WI38 (cell line): ENCODE data around the gene INKA2.

Experiments used
- H3K4me3 ChIP-seq: 2 replicates; pipeline ENCODE4 v1.5.1; 2011; ENCODE audit warnings: low read depth, mild to moderate bottlenecking, control low read depth, low read length
- CTCF ChIP-seq: IDR thresholded peaks from 2 replicates; pipeline ENCODE4 v1.5.1; 2012; ENCODE audit warnings: low read depth, mild to moderate bottlenecking, control low read depth, low read length

INKA2 gene

GRCh38 chr1:111717450-111717849, 21.7 kb downstream of the INKA2 start:
- H3K4me3 ChIP-seq = no peak overlapping the region
- no peak for TF ChIP-seq CTCF

- H3K4me3 ChIP-seq = no peak overlapping the region
- no peak for TF ChIP-seq CTCF
These were observed 22.9 kb downstream of the INKA2 start for GRCh38 chr1:111716333-111716732.

GRCh38 chr1:111709986-111710385, 29.2 kb downstream of the INKA2 start:
- H3K4me3 ChIP-seq = no peak overlapping the region
- TF ChIP-seq CTCF = no peak

GRCh38 chr1:111707906-111708305, 31.3 kb downstream of the INKA2 start:
- TF ChIP-seq CTCF = no peak
- H3K4me3 ChIP-seq = no peak overlapping the region

- TF ChIP-seq CTCF = no peak
- peak overlapping the region; percentile 21 for H3K4me3 ChIP-seq
These were observed 32.3 kb downstream of the INKA2 start for GRCh38 chr1:111706921-111707320.

GRCh38 chr1:111705841-111706240, 33.4 kb downstream of the INKA2 start:
- H3K4me3 ChIP-seq = no peak overlapping the region
- no peak for TF ChIP-seq CTCF

- no peak overlapping the region for H3K4me3 ChIP-seq
- no peak for TF ChIP-seq CTCF
These were observed 34.4 kb downstream of the INKA2 start for GRCh38 chr1:111704776-111705175.

- H3K4me3 ChIP-seq = no peak overlapping the region
- TF ChIP-seq CTCF = no peak
These were observed 35.0 kb downstream of the INKA2 start for GRCh38 chr1:111704240-111704639.
